GM12878 (cell line): ENCODE measurements around the gene MDN1. TPM values are rescaled to one million over a fixed set of nuclear protein-coding genes. Genes with fewer than 3 reads are reported as not detected.

Experiments used
- ATAC-seq: fragments of 200-7000 bp; cut with Tn5 transposase; 3 replicates; pipeline ENCODE4 v1.9.1; 2020; ENCODE audit warnings: mild to moderate bottlenecking, moderate library complexity
- BruUV-seq: library from RNA; stranded (reverse); fragments of 400-500 nt; replicated peaks from 2 replicates; lab custom pipeline; 2021; lab: Mats Ljungman, UMichigan
- CTCF ChIA-PET: fragments of 300-600 bp; sonication (Branson Sonifier 250); formaldehyde crosslinking; extraction: SDS; loops from one replicate; lab custom pipeline; 2021; ENCODE audit warnings: inconsistent platforms; lab: Yijun Ruan, JAX
- POLR2A ChIA-PET: fragments of 350-600 bp; formaldehyde crosslinking; extraction: SDS; loops from one replicate; lab custom pipeline; 2021; ENCODE audit warnings: inconsistent platforms; lab: Charles Lee
- RAD21 ChIA-PET: fragments of 300-600 bp; sonication (Branson Sonifier 250); formaldehyde crosslinking; loops from one replicate; lab custom pipeline; 2023; ENCODE audit warnings: antibody characterized with exemption; ENCODE audit not compliant: unreplicated experiment; lab: Charles Lee
- SMC1A ChIA-PET: fragments of 300-600 bp; sonication (Branson Sonifier 250); formaldehyde crosslinking; loops from one replicate; lab custom pipeline; 2023; ENCODE audit not compliant: unreplicated experiment, uncharacterized antibody; lab: Charles Lee
- DNase-seq: peaks from one replicate; pipeline ENCODE4 v3.0.0-alpha.2; 2011; ENCODE audit warnings: low read depth, low spot score
- FAIRE-seq: peaks from 3 replicates; lab custom pipeline; 2011; peaks lifted over from hg19 to GRCh38; lab: Jason Lieb, UNC
- H2AFZ ChIP-seq: 2 replicates; pipeline ENCODE4 v1.6.0; 2011; ENCODE audit warnings: low read depth, low read length, control low read depth; ENCODE audit not compliant: control insufficient read depth
- H3K27ac ChIP-seq: 2 replicates; pipeline ENCODE4 v1.5.1; 2011; ENCODE audit warnings: control low read depth; ENCODE audit not compliant: control insufficient read depth, insufficient read depth
- H3K27me3 ChIP-seq, 2 experiments: replicated peaks in 1 of 2; 2 replicates each; pipeline versions ENCODE4 v1.6.0 to v1.6.1; 2011; ENCODE audit warnings: low read length in 1 of 2; ENCODE audit not compliant: control insufficient read depth in 2 of 2, insufficient read depth in 2 of 2
- H3K36me3 ChIP-seq, 2 experiments: 2 replicates each; pipeline ENCODE4 v1.5.1; 2011; ENCODE audit warnings: low read length in 1 of 2; ENCODE audit not compliant: control insufficient read depth in 2 of 2, insufficient read depth in 2 of 2
- H3K4me1 ChIP-seq: 2 replicates; pipeline ENCODE4 v1.6.1; 2011; ENCODE audit warnings: mild to moderate bottlenecking, low read length, moderate library complexity, mixed read lengths; ENCODE audit not compliant: control insufficient read depth, insufficient read depth
- H3K4me2 ChIP-seq: 2 replicates; pipeline ENCODE4 v1.6.0; 2011; ENCODE audit warnings: control low read depth; ENCODE audit not compliant: control insufficient read depth, insufficient read depth
- H3K4me3 ChIP-seq: fragments of 200-600 bp; sonication (generic); 2 replicates; pipeline ENCODE4 v1.5.1; 2016
- H3K79me2 ChIP-seq: 2 replicates; pipeline ENCODE4 v1.6.0; 2011; ENCODE audit warnings: low read length; ENCODE audit not compliant: control insufficient read depth, insufficient read depth
- H3K9ac ChIP-seq: 2 replicates; pipeline ENCODE4 v1.8.0; 2011; ENCODE audit warnings: low read length, control low read depth, mixed read lengths; ENCODE audit not compliant: control insufficient read depth, insufficient read depth
- H3K9me3 ChIP-seq: replicated peaks from 3 replicates; pipeline ENCODE4 v1.5.1; 2011; ENCODE audit warnings: mild to moderate bottlenecking, low read length; ENCODE audit not compliant: control insufficient read depth, insufficient read depth
- H4K20me1 ChIP-seq: 2 replicates; pipeline ENCODE4 v1.6.0; 2011; ENCODE audit not compliant: control insufficient read depth, insufficient read depth
- ASH2L ChIP-seq: fragments of 300-600, 200-600 bp; sonication (generic); IDR thresholded peaks from 2 replicates; pipeline ENCODE4 v1.6.1; 2017; ENCODE audit warnings: low read depth, mild to moderate bottlenecking, borderline replicate concordance
- ATF7 ChIP-seq: fragments of 450-650 bp; IDR thresholded peaks from 2 replicates; pipeline ENCODE4 v1.6.1; 2016; ENCODE audit warnings: low read depth, mild to moderate bottlenecking
- BCL11A ChIP-seq: IDR thresholded peaks from 2 replicates; pipeline ENCODE4 v1.6.1; 2011; ENCODE audit warnings: low read depth, low read length
- BCL3 ChIP-seq: IDR thresholded peaks from 2 replicates; pipeline ENCODE4 v1.6.1; 2011; ENCODE audit warnings: borderline replicate concordance, low read depth, mild to moderate bottlenecking, moderate library complexity, low read length; ENCODE audit not compliant: insufficient read depth, poor library complexity, severe bottlenecking
- BCLAF1 ChIP-seq: fragments of 450-650 bp; IDR thresholded peaks from 2 replicates; pipeline ENCODE4 v1.6.1; 2017; ENCODE audit warnings: antibody characterized with exemption, mild to moderate bottlenecking, moderate library complexity
- CHD2 ChIP-seq: IDR thresholded peaks from 2 replicates; pipeline ENCODE4 v1.6.1; 2011; ENCODE audit warnings: low read depth, low read length, improper control_type of control experiment, borderline replicate concordance
- CHD4 ChIP-seq: fragments of 200-600 bp; sonication (generic); IDR thresholded peaks from 2 replicates; pipeline ENCODE4 v1.6.1; 2016; ENCODE audit warnings: mild to moderate bottlenecking
- E2F4 ChIP-seq: IDR thresholded peaks from 2 replicates; pipeline ENCODE4 v1.6.1; 2012; ENCODE audit warnings: low read depth, low read length, improper control_type of control experiment
- KLF5 ChIP-seq: fragments of 450-650 bp; IDR thresholded peaks from 2 replicates; pipeline ENCODE4 v1.6.1; 2014; ENCODE audit warnings: mild to moderate bottlenecking; ENCODE audit not compliant: partially characterized antibody
- MEF2B ChIP-seq: fragments of 450-650 bp; IDR thresholded peaks from 2 replicates; pipeline ENCODE4 v1.6.1; 2018; ENCODE audit warnings: mild to moderate bottlenecking, moderate library complexity; ENCODE audit not compliant: partially characterized antibody, poor library complexity, severe bottlenecking
- RB1 ChIP-seq: fragments of 450-650 bp; formaldehyde crosslinking; IDR thresholded peaks from 2 replicates; pipeline ENCODE4 v1.6.1; 2017; ENCODE audit warnings: mild to moderate bottlenecking, borderline replicate concordance
- SIX5 ChIP-seq: IDR thresholded peaks from 2 replicates; pipeline ENCODE4 v1.6.1; 2011; ENCODE audit warnings: mild to moderate bottlenecking, low read depth, low read length, moderate library complexity; ENCODE audit not compliant: severe bottlenecking
- SPI1 ChIP-seq: IDR thresholded peaks from 2 replicates; pipeline ENCODE4 v1.6.1; 2011; ENCODE audit warnings: low read depth, mild to moderate bottlenecking, low read length, moderate library complexity, borderline replicate concordance; ENCODE audit not compliant: insufficient read depth
- SRF ChIP-seq, 2 experiments: IDR thresholded peaks; 2 replicates each; pipeline ENCODE4 v1.6.1; 2011; ENCODE audit warnings: low read depth in 2 of 2, low read length in 2 of 2, mild to moderate bottlenecking in 1 of 2, moderate library complexity in 1 of 2
- YBX1 ChIP-seq: fragments of 450-650 bp; IDR thresholded peaks from 2 replicates; pipeline ENCODE4 v1.6.1; 2016; ENCODE audit warnings: antibody characterized with exemption
- ZNF207 ChIP-seq: fragments of 450-650 bp; IDR thresholded peaks from 2 replicates; pipeline ENCODE4 v1.6.1; 2014; ENCODE audit warnings: antibody characterized with exemption, mild to moderate bottlenecking, borderline replicate concordance
- ZZZ3 ChIP-seq: IDR thresholded peaks from 2 replicates; pipeline ENCODE4 v1.6.1; 2011; ENCODE audit warnings: low read depth; ENCODE audit not compliant: control insufficient read depth, insufficient read length
- WGBS: methylation state at CpG from one replicate; pipeline ENCODE4 v1.1.6; 2016; ENCODE audit warnings: low lambda C conversion rate; ENCODE audit not compliant: insufficient replicate concordance, insufficient coverage; ENCODE audit errors: missing lambda C conversion rate; 5-methylcytosine and 5-hydroxymethylcytosine counted together
- in situ Hi-C: fragments of 300-500 bp; cut with MboI; formaldehyde crosslinking; loops from 9 replicates; pipeline ENCODE4 v1.14.3; 2018; ENCODE audit warnings: mixed read lengths
- intact Hi-C: fragments of 100-400 bp; cut with micrococcal nuclease; formaldehyde crosslinking; loops from one replicate; pipeline ENCODE4 v1.14.2; 2022; ENCODE audit not compliant: unreplicated experiment
- polyA plus RNA-seq, 11 experiments: library from polyadenylated mRNA; depleted of rRNA in 4 of 11; unstranded in 6 of 11; stranded (reverse) in 5 of 11; fragments of >200 nt; fragmentation: Nextera tagmentation in 4 of 11; fragmentation: Illumina TruSeq in 1 of 11; extraction: Ambion mirVana in 4 of 11; extraction: Trizol in 1 of 11; gene quantifications; 1 replicate in 1 of 11; 2 replicates in 10 of 11; pipeline versions ENCODE4 v1.2.1 to v1.2.3, GENCODE V29; 2011 to 2016; ENCODE audit warnings: inconsistent platforms in 2 of 11, missing spikeins in 2 of 11, low read depth in 1 of 11
- total RNA-seq, 4 experiments: library from RNA; depleted of rRNA in 3 of 4; stranded (reverse); fragments of >200 nt in 3 of 4; fragmentation: Illumina TruSeq in 1 of 4; extraction: Trizol in 1 of 4; gene quantifications; 2 replicates each; pipeline versions ENCODE4 v1.2.1 to v1.2.3, GENCODE V29; 2013 to 2021

MDN1 gene
- total and polyA plus RNA-seq, 10 of the 15 experiments (the other 5 are each of a cell fraction or from before 2014, with no cell fraction given), result 14.3 to 50.1 (median 22.1) TPM

- H3K4me1 ChIP-seq, result peaks cover 12% of the 10 kb centered on the region
- H3K4me2 ChIP-seq, result peak within 1 kb of the TSS; percentile 93
- WGBS, result 0% methylated on average over 41 of the region's 41 CpGs
- RAD21 ChIA-PET, result interaction anchor here (0.7 to 2.3 kb wide), 10 partner anchors 9 to 111 kb away, joined by 3 to 20 read pairs (median 4); partner anchors contain the start of gene MDN1
- intact Hi-C loops (loop anchor here (1.0 kb wide), 1 partner anchor 10 kb away; the partner anchor contains the start of gene MDN1), in situ Hi-C loops (loop anchor here (10.0 kb wide), 1 partner anchor 455 kb away; no protein-coding TSS in a partner anchor)
- ATAC-seq (peak; percentile 97), FAIRE-seq (peak; percentile 90), DNase-seq (peak; percentile 98)
- peak within 1 kb of the TSS; percentile 87 for H3K4me3 ChIP-seq
- BruUV-seq, result no TSS peak
- SMC1A ChIA-PET, result interaction anchor here (1.2 to 2.0 kb wide), 3 partner anchors 10 to 38 kb away, joined by 5 to 20 read pairs (median 8); partner anchors contain the start of gene MDN1
- no peaks in the 10 kb centered on the region for H4K20me1 ChIP-seq
- peak within 1 kb of the TSS; percentile 91 for H3K9ac ChIP-seq
- peak within 1 kb of the TSS; percentile 96 for H2AFZ ChIP-seq
- peaks cover 24% of the 10 kb centered on the region for H3K79me2 ChIP-seq
- POLR2A ChIA-PET, result interaction anchor here (0.6 to 4.2 kb wide), 10 partner anchors 9 to 749 kb away, joined by 3 to 45 read pairs (median 4); partner anchors contain the start of genes LYRM2, MDN1 and PNRC1
- CTCF ChIA-PET, result interaction anchor here (0.8 to 2.6 kb wide), 6 partner anchors 11 to 472 kb away, joined by 3 to 34 read pairs (median 4); partner anchors contain the start of gene MDN1
- H3K36me3 ChIP-seq, result peaks cover 0 to 8% of the 10 kb centered on the region in 2 experiments; a peak in 2 of 4 replicates
- peak within 1 kb of the TSS; percentile 85 for H3K27ac ChIP-seq
- H3K27me3 ChIP-seq, result no peaks in the 10 kb centered on the region
- H3K9me3 ChIP-seq, result no peaks in the 10 kb centered on the region
- peak; percentile 37; the same call in 1 of the 2 replicates for TF ChIP-seq SPI1
- TF ChIP-seq MEF2B, result no peak
- TF ChIP-seq BCL11A, result no peak
- TF ChIP-seq ATF7, result peak; percentile 38
- peak; percentile 100 for TF ChIP-seq RB1
- peak; percentile 26 for TF ChIP-seq KLF5
- TF ChIP-seq E2F4, result peak; percentile 93
- TF ChIP-seq CHD2, result peak; percentile 82; the same call in 1 of the 2 replicates
- TF ChIP-seq ZNF207, result peak; percentile 51; the same call in 1 of the 2 replicates
- TF ChIP-seq SIX5, result no peak
- TF ChIP-seq YBX1, result no peak
- no peak for TF ChIP-seq BCLAF1
- TF ChIP-seq CHD4, result no peak
- no peak for TF ChIP-seq ZZZ3
- TF ChIP-seq SRF (IDR thresholded peaks at IDR 0.05; ENCODE audit: low read depth in 2 of 2, low read length in 2 of 2), result no peak
- TF ChIP-seq ASH2L, result no peak
- no peak for TF ChIP-seq BCL3
These were observed 10.0 kb upstream of the MDN1 start, which contains the start of gene CASP8AP2 for GRCh38 chr6:89829472-89830169. CASP8AP2 (plus strand) TSS chr6:89829880.
